Measurements from ENCODE around the gene BORCS5. TPM values are rescaled to one million over a fixed set of nuclear protein-coding genes. Genes with fewer than 3 reads are reported as not detected.

The BORCS5 gene
- total and polyA plus RNA-seq, 2 of the 8 experiments (the other 6 are each of a cell fraction or from before 2014, with no cell fraction given): 8.3 to 17.4 TPM

- Histone ChIP-seq H3K79me2 (ENCODE audit: control insufficient read depth in 1 of 2, insufficient read depth in 2 of 2, low read length in 2 of 2) (no peaks in the 10 kb centered on the region), H3K14ac (ENCODE audit: insufficient read length) (no peak overlapping the region), H3K4me3 (ENCODE audit: extremely low read depth in 1 of 4, insufficient read depth in 2 of 4, low read depth in 3 of 4, low read length in 4 of 4) (no peak overlapping the region), H3K18ac (ENCODE audit: extremely low read depth, low read length) (no peak overlapping the region), H3K23ac (ENCODE audit: insufficient read length) (no peak overlapping the region), H3K4me1 (replicated peaks in 1 of 4; ENCODE audit: control insufficient read depth in 3 of 4, insufficient read depth in 4 of 4, low read length in 3 of 4) (peaks cover 4 to 7% (median 6%) of the 10 kb centered on the region in 4 experiments; a peak in 4 of 7 replicates), H2BK5ac (ENCODE audit: low read depth, low read length) (no peak overlapping the region), H3K9ac (replicated peaks in 1 of 4; ENCODE audit: extremely low read depth in 1 of 4, low read depth in 3 of 4, low read length in 3 of 4) (no peak overlapping the region), H3K27ac (ENCODE audit: low read depth, low read length) (no peak overlapping the region), H3K36me3 (ENCODE audit: control insufficient read depth in 2 of 4, insufficient read depth in 4 of 4, low read length in 3 of 4) (no peaks in the 10 kb centered on the region; a peak in 1 of 8 replicates), H3K56ac (replicated peaks; ENCODE audit: insufficient read length, low read depth, low read length) (no peak overlapping the region), H3K9me3 (ENCODE audit: insufficient read depth in 2 of 2, low read depth in 1 of 2, low read length in 1 of 2) (no peaks in the 10 kb centered on the region), H2AFZ (ENCODE audit: low read length) (no peak overlapping the region), H4K91ac (replicated peaks; ENCODE audit: insufficient read length, low read length) (no peak overlapping the region), H4K20me1 (replicated peaks in 1 of 2; ENCODE audit: control insufficient read depth in 1 of 2, insufficient read depth in 2 of 2, low read length in 2 of 2) (no peaks in the 10 kb centered on the region), H3K27me3 (replicated peaks in 1 of 4; ENCODE audit: control insufficient read depth in 3 of 4, extremely low read depth in 1 of 4, insufficient read depth in 3 of 4, low read length in 3 of 4) (no peaks in the 10 kb centered on the region), H2BK20ac (ENCODE audit: low read length) (no peak overlapping the region), H3K4ac (replicated peaks; ENCODE audit: insufficient read length, low read depth, low read length) (no peak overlapping the region), H4K5ac (ENCODE audit: insufficient read length, low read depth, low read length) (no peak overlapping the region), H2BK15ac (ENCODE audit: low read length) (no peak overlapping the region), H3K4me2 (ENCODE audit: insufficient read depth in 1 of 2, low read depth in 2 of 2, low read length in 2 of 2) (no peak overlapping the region), H2AK5ac (ENCODE audit: low read depth, low read length) (no peak overlapping the region), H3K23me2 (ENCODE audit: low read depth, low read length) (no peaks in the 10 kb centered on the region; the same call in 1 of the 2 replicates), H4K8ac (ENCODE audit: extremely low read depth, insufficient read depth, low read length) (no peak overlapping the region), H3K79me1 (ENCODE audit: low read depth, low read length) (no peaks in the 10 kb centered on the region), H2BK120ac (replicated peaks; ENCODE audit: low read depth, low read length) (no peak overlapping the region), H2BK12ac (ENCODE audit: low read depth, low read length) (no peak overlapping the region)
- ChIA-PET POLR2A (ENCODE audit: partially characterized antibody) (interaction anchor here (0.6 to 1.2 kb wide), 3 partner anchors 69 to 612 kb away, joined by 3 read pairs; no protein-coding TSS in a partner anchor), CTCF (ENCODE audit: partially characterized antibody) (interaction anchor here (0.6 to 6.1 kb wide), 13 partner anchors 9 to 300 kb away, joined by 3 to 38 read pairs (median 5); partner anchors contain the start of genes BORCS5 and MANSC1)
- FAIRE-seq: no peak
- no peak for DNase-seq (ENCODE audit: low read depth in 1 of 2, low spot score in 2 of 2)
- no peak for TF ChIP-seq HDAC2 (IDR thresholded peaks at IDR 0.05; ENCODE audit: borderline replicate concordance in 1 of 2, low read depth in 2 of 2, low read length in 2 of 2)
- no peak for TF ChIP-seq KDM5A (IDR thresholded peaks at IDR 0.05; ENCODE audit: low read length)
- no peak for TF ChIP-seq SRF (IDR thresholded peaks at IDR 0.05; ENCODE audit: low read depth, low read length)
- TF ChIP-seq TEAD4 (IDR thresholded peaks at IDR 0.05; ENCODE audit: low read depth, low read length): no peak
- no peak for TF ChIP-seq FOSL1 (IDR thresholded peaks at IDR 0.05; ENCODE audit: insufficient read depth, low read depth, low read length)
- TF ChIP-seq RXRA (IDR thresholded peaks at IDR 0.05; ENCODE audit: insufficient read depth, low read depth, low read length): no peak
- TF ChIP-seq, protein P1, sequence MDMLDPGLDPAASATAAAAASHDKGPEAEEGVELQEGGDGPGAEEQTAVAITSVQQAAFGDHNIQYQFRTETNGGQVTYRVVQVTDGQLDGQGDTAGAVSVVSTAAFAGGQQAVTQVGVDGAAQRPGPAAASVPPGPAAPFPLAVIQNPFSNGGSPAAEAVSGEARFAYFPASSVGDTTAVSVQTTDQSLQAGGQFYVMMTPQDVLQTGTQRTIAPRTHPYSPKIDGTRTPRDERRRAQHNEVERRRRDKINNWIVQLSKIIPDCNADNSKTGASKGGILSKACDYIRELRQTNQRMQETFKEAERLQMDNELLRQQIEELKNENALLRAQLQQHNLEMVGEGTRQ (IDR thresholded peaks at IDR 0.05; ENCODE audit: low read length): no peak
- WGBS, 2 experiments (ENCODE audit: extremely low coverage in 1 of 2, insufficient coverage in 1 of 2, insufficient read length in 1 of 2, insufficient replicate concordance in 2 of 2, low coverage in 1 of 2, low lambda C conversion rate in 2 of 2, missing lambda C conversion rate in 1 of 2): 90% methylated on average over 1 of the region's 1 CpG; no CpG with 5 or more reads in 1 of the 2 experiments
Observed at GRCh38 chr12:12336511-12336910, 20.4 kb upstream of the BORCS5 start.
